HG03571 (cell line): ENCODE data around the gene MTF1.
"Not testable (repeated sequence)": the region's sequence is repeated elsewhere in the genome, so short reads cannot be mapped to it uniquely, and the experiment has no call there.

Experiments used
- ATAC-seq: cut with Tn5 transposase; IDR thresholded peaks from one replicate; pipeline ENCODE4 v1.9.1; 2021; ENCODE audit not compliant: unreplicated experiment

The MTF1 gene

DNA sequence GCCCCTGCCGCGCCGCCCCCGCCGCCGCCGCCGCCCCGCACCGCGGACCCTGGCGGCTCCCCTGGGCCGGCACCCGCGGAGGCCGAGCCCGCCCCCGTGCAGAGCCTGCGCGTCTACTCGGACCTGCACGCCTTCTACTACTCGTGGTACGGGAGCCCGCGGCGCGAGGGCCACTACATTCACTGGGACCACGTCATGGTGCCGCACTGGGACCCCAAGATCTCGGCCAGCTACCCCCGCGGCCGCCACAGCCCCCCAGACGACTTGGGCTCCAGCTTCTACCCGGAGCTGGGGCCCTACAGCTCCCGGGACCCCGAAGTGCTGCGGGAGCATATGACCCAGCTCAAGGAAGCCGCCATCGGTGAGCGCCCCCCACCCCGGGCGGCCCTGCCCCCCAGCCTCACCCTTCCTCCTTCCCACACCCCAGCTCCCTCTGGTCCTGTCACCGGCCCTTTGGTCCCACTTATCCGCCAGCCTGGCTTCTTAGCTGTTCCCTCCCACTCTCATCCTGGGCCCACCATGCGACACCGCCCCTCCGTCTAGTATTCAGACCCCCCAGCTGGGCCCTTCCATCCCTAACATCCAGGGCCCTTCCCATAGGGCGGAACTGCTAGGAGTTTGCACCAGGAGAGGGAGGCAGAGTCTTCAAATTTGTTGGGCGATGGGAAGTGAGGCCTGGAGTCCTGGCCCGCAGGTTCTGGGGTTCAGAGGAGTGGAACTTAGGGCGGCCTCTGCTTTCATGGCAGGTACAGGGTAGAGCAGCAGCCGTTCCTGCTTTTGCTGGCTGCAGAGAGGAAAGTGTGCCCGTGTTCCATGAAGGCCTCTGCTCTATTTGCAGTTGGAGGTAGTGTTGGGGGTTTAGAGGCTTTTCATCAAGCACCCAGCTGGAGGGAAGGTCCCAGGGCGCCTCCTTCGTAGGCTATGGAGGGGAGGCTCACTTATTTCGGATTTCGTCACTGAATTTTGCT, 64.7 kb downstream of the MTF1 start:
- no peak for ATAC-seq

DNA sequence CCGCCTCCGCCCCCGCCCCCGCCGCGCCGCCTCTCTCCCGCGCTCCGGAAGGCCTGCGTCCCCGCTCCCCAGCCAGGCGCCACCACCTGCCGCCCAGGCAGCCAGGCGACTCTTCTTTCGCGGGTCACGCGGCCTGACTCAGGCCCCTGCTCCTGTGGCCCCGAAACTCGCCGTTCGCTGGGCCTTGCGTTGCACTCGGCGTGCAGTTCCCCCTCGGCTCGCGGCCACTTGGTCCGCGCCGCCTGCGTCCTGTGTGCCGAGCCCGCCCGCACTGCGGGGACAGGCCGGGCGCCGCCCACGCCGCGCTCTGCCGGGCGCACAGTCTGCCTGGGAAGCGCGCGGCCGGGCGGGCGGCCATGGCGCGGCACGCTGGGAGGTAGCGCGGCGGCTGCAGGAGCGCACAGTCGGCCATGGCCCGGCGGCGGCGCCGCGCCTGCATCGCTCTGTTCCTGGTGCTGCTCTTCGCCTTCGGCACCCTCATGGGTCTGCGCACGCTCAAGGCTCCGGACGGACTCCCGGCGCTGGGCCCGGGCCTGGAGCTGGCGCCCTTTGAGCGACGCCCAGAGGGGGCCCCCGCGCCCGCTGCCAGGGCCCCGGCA, 65.5 kb downstream of the MTF1 start, which contains the start of gene MANEAL:
MANEAL (plus strand) TSS at position 75 of the 599 bp plus-strand sequence; CDS start at position 411, 336 bp downstream.
- ATAC-seq = peak; percentile 46

DNA sequence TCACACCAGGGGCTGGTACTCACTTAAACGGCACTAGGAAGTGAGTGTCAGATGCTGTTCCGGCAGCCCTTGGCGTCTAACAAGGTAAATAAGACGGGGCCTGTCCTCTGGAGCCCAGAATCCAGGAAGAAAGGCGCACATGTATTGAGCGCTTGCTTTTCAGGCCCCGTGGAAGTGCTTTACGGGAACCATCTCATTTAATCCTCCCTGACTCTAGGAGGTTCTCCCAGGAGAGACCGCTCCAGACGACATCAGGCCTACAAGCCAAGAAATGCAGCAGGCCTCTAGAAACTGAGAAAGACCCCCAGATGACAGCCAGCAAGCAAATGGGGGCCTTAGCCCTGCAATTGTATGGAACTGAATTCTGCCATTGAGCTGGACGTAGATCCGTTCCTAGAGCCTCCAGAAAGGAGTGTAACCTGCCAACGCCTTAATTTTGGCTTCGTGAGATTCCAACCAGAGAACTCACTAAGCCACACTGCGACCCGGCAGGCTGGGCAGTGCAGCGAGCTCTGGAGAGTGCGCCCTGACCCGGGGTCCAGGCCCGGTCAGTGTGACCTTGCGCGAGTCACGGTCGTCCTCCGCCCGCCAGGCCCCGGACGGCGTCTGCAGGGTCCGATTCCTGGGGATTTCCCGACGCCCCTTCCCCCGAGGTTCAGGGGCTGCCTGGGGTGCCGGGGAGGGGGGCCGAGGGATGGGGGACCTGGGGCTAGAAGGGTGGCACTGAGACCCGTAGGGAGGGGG, 66.3 kb downstream of the MTF1 start:
- ATAC-seq = no peak

DNA sequence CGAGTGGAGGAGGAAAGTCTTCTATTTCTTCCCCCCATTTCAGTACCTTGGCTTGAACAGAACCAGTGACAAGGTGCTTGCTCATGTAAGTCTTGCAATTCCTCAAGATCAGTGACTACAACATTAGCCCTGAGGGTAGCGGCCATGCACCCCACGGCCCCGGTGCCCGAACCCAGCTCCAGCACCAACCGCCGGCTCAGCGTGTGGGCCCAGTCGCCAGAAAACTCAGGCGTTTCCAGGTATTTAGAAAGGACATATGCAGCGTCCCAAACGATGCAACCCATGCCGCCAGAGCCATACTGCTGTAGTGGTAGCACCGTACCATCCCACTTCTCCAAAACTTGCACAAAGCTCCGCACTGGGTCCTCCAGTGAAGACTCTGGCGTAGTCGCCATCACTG, 76.9 kb downstream of the MTF1 start:
- no peak for ATAC-seq

DNA sequence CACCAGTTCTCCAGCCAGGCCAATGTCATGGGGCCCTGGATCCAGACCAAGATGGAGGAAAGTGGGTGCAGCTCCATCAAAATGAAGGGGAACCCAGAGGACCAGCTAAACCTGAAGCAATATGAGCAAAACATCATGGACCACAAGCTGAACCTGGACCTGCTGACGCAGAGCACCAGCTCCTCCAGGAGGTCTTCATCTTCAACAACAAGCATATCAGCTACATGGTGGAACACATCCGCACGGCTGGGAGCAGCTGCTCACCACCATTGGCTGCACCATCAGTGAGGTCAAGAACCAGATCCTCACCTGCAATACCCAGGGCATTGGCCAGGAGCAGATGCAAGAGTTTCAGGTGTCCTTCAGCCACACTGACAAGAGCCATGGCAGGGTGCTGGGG, 80.7 kb downstream of the MTF1 start:
- ATAC-seq = no peak

DNA sequence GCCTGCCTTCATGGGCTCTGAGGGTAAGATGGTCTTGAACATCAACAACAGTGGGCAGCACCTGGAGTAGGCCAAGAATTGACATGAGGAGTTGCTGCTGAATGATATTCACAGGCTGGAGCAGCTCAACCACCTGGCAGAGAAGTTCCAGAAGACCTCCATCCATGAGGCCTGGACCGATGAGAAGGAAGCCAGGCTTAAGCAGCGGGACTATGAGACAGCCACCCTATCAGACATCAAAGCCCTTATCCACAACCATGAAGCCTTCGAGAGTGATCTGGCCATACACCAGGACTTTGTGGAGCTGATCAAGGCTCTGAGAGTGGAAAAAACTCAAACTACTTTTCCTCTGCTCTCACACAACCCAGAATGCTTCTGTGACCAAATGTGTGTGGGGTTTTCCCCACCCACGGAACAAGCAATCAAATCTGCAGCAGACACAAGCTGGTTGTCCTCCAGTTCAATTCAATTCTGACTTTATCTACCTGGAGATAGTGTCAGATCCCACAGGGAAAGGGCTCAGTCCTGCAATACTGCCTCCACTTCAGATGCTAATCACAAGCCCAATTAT, 82.4 kb downstream of the MTF1 start:
- ATAC-seq = no peak

DNA sequence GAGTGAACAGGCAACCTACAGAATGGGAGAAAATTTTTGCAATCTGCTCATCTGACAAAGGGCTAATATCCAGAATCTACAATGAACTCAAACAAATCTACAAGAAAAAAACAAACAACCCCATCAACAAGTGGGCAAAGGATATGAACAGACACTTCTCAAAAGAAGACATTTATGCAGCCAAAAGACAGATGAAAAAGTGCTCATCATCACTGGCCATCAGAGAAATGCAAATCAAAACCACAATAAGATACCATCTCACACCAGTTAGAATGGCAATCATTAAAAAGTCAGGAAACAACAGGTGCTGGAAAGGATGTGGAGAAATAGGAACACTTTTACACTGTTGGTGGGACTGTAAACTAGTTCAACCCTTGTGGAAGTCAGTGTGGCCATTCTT, 88.0 kb downstream of the MTF1 start:
- ATAC-seq = not testable (repeated sequence)

DNA sequence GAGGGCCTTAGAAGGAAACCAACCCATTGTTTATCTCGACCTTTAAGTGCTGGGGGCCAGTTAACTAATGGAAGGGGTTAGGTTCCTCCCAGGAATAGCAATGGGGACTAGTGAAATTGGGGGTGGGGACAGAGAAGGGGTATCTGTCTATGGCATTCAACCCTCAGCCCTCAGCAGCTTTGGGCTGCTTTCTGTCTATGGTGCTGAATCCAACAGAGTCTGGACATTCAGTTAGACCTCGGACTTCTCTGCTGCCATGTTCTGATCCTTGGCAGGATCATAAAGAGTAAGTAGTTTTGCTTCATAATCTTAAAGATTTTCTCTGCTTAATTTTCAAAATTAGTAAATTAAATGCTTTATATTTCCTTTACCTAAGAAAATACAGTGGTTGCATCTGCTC, 91.9 kb downstream of the MTF1 start:
- no peak for ATAC-seq

DNA sequence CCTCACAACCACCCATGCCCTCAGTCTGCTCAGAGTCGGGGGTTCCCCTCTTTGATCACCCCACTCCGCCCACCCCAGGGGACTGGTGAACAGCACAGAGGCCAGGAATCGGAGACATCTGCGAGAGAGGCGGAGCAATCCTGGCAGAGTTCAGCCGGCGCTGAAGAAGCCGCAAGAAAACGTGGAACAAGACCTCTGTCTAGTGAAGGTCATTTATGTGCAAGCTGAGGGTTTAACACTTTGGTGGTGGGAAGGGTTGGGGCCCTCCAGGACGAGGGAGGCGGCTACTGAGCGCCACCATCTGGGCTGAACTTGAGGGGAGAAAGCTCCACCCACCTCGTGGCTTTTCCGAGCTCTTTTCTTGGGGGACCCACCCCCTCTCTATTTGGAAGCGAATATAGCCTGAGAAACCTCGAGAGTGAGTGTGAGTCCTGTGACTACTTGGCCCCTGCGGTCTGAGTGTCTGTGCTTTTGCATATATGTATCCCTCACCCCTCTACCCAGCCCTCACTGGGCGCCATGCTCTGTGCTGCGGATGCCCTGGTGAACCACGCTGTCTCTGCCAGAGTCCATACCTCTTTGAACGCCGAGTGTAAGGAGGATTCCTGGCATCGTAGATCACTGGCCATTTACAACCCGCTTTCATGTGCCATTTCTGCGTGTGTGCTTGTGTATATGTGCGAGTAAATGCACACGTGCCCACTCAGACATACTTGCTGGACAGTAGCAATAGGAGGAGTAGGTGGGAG, 93.3 kb downstream of the MTF1 start:
- ATAC-seq = no peak

DNA sequence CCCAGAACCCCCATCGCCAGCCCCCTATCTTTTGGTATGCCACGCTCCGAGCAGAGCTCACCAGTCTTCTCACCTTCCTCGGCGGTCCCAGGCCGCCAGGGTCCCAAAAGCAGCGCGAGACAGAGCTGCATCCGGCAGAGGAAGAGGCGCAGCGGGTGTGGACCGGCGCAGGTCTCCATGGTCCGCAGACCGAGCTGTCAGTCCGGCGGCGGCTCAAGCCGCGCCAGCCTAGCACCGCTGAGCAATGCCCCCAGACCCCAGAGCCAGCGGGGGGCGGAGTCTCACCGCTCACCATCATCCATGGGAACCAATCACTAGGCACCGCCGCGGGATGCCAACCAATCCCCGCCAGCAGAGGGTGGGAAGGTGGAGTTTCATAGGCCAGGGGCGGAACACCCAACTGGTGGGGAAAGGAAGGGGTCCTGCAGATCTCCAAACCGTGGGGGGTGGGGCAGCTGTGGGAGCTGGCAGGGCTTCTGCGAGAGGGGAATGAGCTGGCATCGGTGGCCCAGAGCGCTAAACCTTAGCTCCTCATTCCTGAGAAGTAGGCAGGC, 94.4 kb downstream of the MTF1 start, which contains the start of gene EPHA10:
EPHA10 (minus strand) TSS at position 233 of the 554 bp plus-strand sequence; CDS start at position 179, 54 bp downstream.
- ATAC-seq = no peak

DNA sequence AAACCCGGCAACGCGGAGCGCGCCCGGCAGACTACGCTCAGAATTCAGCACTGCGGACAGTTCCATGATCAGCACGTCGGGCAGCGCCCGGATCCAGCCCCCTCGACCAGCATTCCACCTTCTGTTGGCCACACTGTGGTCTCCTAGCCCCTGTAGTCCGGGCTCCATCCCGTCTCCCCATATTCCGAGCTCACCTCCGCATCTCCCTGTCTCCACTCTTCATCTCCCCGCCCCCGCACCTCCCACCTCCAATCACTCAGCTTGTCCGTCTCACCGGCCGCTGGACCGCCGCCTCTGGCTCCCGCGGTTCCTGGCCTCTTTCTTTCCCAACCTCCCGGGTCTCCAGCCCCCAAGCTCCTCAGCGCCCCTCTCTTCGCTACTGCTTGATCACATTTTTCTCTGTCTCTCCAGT, 95.0 kb downstream of the MTF1 start:
- no peak for ATAC-seq

DNA sequence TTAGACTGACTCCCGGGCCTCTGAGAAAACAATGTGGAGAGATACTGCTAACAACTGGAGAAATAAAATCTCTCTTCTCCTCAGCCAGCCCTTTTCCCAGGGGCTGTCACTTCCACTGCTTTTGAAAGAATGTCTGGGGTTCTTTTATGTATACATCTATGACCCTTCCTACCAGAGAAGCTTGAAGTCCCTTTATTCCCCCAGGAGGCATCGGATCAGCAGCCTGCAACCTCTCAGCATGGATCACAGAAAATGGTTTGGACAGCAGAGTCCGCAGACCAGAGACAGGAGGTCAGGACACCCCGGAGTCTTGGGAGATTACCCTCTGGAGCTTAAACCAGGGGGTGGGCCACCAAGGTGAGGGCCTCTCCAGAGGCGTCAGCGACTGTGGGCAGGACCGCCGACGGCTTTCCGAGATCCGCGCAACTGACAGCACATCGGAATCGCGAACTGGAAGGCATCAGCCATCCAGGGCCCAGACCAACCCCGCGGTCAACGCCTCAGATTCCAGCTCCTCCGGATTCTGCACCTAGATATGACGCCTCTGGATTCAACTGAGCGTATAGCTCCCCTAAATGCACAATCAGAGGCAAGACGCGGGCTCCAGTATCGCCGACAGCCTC, 95.5 kb downstream of the MTF1 start:
- no peak for ATAC-seq

DNA sequence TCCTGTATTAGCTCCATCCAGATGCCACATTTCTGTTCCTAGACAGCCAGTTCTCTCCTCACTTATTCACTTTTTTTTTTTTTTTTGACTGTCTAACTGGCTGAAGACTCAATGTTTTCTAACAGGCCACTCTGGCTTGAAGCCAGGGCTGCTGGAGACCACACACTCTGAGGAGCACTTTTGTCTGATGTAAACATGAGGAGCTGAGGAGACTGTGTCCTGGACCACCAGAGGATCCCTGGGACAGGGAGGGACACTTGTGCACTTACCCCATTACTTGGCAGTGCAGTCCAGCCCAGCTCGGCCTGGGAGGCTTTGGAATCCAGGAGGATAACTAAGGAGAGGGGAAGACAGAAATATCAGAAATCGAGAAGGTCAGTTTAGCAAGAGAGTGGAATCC, 96.9 kb downstream of the MTF1 start:
- no peak for ATAC-seq

DNA sequence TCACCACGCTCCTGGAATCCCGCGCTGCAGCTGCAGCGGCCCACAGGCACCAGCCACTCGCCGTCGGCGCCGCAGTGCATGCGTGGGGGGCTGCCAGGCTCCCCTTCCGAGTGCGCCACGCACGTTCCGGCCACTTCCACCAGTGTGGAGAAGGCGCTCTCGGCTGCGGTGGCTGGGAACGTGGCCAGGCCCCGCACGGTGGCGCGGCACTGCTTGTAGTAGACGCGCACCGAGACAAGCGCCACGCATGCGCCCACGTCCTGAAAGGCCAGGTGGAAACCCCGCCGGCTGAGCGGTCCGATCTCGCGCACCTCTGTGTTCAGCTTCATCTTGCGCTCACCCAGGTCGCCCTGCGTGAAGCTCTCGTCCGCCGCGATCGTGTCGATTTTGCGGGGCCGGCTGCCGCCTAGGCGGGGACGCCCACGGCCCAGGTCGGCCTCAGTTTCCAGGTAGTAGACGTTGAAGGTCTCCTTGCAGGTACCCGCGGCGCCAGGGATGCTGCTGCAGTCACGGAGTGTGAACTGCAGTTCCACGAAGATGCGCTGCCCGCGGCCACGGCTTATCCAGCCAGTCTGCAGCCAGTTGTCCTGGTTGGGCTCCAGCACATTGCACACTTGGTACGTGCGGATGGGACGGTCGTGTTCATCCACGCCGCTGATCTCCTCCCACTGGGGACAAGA, 97.8 kb downstream of the MTF1 start:
- ATAC-seq = no peak
